HepG2 (cell line): Measurements from ENCODE around the gene RBM12. TPM values are rescaled to one million over a fixed set of nuclear protein-coding genes. Genes with fewer than 3 reads are reported as not detected.

Source experiments
- ARID3A ChIP-seq: IDR thresholded peaks from 2 replicates; pipeline ENCODE4 v1.6.1; 2012; ENCODE audit warnings: low read depth, low read length, improper control_type of control experiment
- ELF1 ChIP-seq: sonication (generic); formaldehyde crosslinking; IDR thresholded peaks from 2 replicates; pipeline ENCODE4 v1.4.0; 2020; ENCODE audit warnings: missing genetic modification reagents
- ELF4 ChIP-seq: sonication (generic); formaldehyde crosslinking; IDR thresholded peaks from 2 replicates; pipeline ENCODE4 v1.5.0; 2020; ENCODE audit warnings: missing genetic modification reagents, mild to moderate bottlenecking, moderate library complexity, borderline replicate concordance
- FOXA3 ChIP-seq: IDR thresholded peaks from 2 replicates; pipeline ENCODE4 v1.6.1; 2016; ENCODE audit warnings: missing genetic modification reagents, missing compliant biosample characterization
- IRF2 ChIP-seq: IDR thresholded peaks from 2 replicates; pipeline ENCODE4 v1.6.1; 2018; ENCODE audit warnings: missing genetic modification reagents, missing compliant biosample characterization
- MXI1 ChIP-seq: IDR thresholded peaks from 3 replicates; pipeline ENCODE4 v1.6.1; 2012; ENCODE audit warnings: low read depth, low read length, inconsistent platforms, borderline replicate concordance
- NAIF1 ChIP-seq: sonication (generic); formaldehyde crosslinking; IDR thresholded peaks from 2 replicates; pipeline ENCODE4 v1.5.0; 2020; ENCODE audit warnings: mild to moderate bottlenecking, missing genetic modification reagents, borderline replicate concordance
- SNRNP70 ChIP-seq: fragments of 200-400 bp; formaldehyde crosslinking; IDR thresholded peaks from 2 replicates; pipeline ENCODE4 v1.6.1; 2017; ENCODE audit warnings: mild to moderate bottlenecking, low read depth, low read length, moderate library complexity
- SRY ChIP-seq: sonication (generic); formaldehyde crosslinking; IDR thresholded peaks from 2 replicates; pipeline ENCODE4 v1.8.0; 2022; ENCODE audit warnings: mild to moderate bottlenecking, missing genetic modification reagents
- ZBTB34 ChIP-seq: sonication (generic); formaldehyde crosslinking; IDR thresholded peaks from 2 replicates; pipeline ENCODE4 v1.8.0; 2022; ENCODE audit warnings: mild to moderate bottlenecking, missing genetic modification reagents
- ZBTB37 ChIP-seq: sonication (generic); formaldehyde crosslinking; IDR thresholded peaks from 2 replicates; pipeline ENCODE4 v1.4.0; 2020; ENCODE audit warnings: mild to moderate bottlenecking, missing genetic modification reagents
- ZFYVE20 ChIP-seq: sonication (generic); formaldehyde crosslinking; IDR thresholded peaks from 2 replicates; pipeline ENCODE4 v1.8.0; 2023; ENCODE audit warnings: low read depth, mild to moderate bottlenecking, moderate library complexity, missing genetic modification reagents, borderline replicate concordance
- polyA plus RNA-seq, 8 experiments: library from polyadenylated mRNA; depleted of rRNA in 3 of 8; stranded (reverse) in 7 of 8; unstranded in 1 of 8; fragments of >200 nt; fragmentation: Illumina TruSeq in 4 of 8; extraction: Trizol in 4 of 8; gene quantifications; 2 replicates each; pipeline versions ENCODE4 v1.2.1 to v1.2.3, GENCODE V29; 2011 to 2016; ENCODE audit warnings: low read depth in 4 of 8, missing spikeins in 1 of 8, mixed read lengths in 1 of 8; ENCODE audit not compliant: insufficient read depth in 1 of 8
- total RNA-seq, 5 experiments: library from RNA; depleted of rRNA; stranded (reverse); fragments of >200 nt; fragmentation: Illumina TruSeq; extraction: Trizol; gene quantifications; 2 replicates each; pipeline ENCODE4 v1.2.3, GENCODE V29; 2016; ENCODE audit warnings: low read depth in 1 of 5
- TF ChIP-seq, protein P1 (sequence below): IDR thresholded peaks from 2 replicates; pipeline ENCODE4 v1.6.1; 2016; ENCODE audit warnings: missing compliant biosample characterization, missing genetic modification reagents, borderline replicate concordance
- TF ChIP-seq, protein P2 (sequence below): sonication (generic); formaldehyde crosslinking; IDR thresholded peaks from 2 replicates; pipeline ENCODE4 v1.5.1; 2020; ENCODE audit warnings: missing genetic modification reagents, mild to moderate bottlenecking, borderline replicate concordance
- TF ChIP-seq, protein P3 (sequence below): conservative IDR thresholded peaks from 2 replicates; pipeline ENCODE4 v1.6.1; 2018; ENCODE audit warnings: missing genetic modification reagents
- TF ChIP-seq, protein P4 (sequence below): sonication (generic); formaldehyde crosslinking; IDR thresholded peaks from 2 replicates; pipeline ENCODE4 v1.5.0; 2020; ENCODE audit warnings: mild to moderate bottlenecking, missing genetic modification reagents

The RBM12 gene
- total and polyA plus RNA-seq, 2 of the 13 experiments (the other 11 are each of a cell fraction or from before 2014, with no cell fraction given) = 97.9 to 104 TPM

DNA sequence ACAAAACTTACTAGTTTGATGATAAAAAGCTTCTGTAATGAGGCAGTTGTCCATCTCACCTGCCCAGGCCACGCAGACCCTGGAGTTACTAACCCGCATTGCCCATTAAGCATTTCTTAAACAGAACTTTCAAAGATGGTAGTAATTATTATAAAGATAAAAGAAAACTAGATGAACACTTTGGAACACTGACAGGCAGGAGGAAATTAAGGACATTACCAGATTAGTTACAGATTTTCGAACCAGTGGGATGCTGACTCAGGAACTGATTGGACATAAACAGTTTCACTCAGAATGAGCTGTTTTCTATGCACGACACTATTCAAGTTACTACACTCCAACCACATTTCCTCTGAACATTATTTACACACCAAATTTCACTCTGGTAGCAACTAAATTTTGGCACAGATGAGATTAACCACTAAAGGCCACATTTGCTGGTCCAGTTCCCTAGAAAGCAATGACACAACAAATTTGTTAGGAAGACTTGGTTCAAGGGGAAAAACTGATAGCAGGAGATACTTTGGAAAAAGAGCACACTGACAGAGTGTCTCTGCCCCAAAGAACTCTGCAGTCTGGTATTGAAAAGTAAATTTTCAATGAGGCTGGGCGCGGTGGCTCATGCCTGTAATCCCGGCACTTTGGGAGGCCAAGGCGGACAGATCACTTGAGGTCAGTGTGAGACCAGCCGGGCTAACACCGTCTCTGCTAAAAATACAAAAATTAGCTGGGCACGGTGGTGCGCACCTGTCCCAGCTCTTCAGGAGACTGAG is 37.5 kb upstream of the RBM12 start (continued):
- TF ChIP-seq ELF4 (no peak), ELF1 (CRISPR knock-in tag) (no peak), MXI1 (no peak), NAIF1 (CRISPR knock-in tag) (no peak), SNRNP70 (no peak), ZBTB34 (CRISPR knock-in tag) (0 out of 2 replicates have a peak, but pooled peaks have one; percentile 60), FOXA3 (no peak; the same call in 1 of the 2 replicates), SRY (no peak), ZBTB37 (CRISPR knock-in tag) (no peak), ZFYVE20 (CRISPR knock-in tag) (no peak), ARID3A (no peak), IRF2 (CRISPR knock-in tag) (no peak)
- TF ChIP-seq, protein P1, sequence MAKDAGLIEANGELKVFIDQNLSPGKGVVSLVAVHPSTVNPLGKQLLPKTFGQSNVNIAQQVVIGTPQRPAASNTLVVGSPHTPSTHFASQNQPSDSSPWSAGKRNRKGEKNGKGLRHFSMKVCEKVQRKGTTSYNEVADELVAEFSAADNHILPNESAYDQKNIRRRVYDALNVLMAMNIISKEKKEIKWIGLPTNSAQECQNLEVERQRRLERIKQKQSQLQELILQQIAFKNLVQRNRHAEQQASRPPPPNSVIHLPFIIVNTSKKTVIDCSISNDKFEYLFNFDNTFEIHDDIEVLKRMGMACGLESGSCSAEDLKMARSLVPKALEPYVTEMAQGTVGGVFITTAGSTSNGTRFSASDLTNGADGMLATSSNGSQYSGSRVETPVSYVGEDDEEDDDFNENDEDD (CRISPR knock-in tag) = no peak
- TF ChIP-seq, protein P2, sequence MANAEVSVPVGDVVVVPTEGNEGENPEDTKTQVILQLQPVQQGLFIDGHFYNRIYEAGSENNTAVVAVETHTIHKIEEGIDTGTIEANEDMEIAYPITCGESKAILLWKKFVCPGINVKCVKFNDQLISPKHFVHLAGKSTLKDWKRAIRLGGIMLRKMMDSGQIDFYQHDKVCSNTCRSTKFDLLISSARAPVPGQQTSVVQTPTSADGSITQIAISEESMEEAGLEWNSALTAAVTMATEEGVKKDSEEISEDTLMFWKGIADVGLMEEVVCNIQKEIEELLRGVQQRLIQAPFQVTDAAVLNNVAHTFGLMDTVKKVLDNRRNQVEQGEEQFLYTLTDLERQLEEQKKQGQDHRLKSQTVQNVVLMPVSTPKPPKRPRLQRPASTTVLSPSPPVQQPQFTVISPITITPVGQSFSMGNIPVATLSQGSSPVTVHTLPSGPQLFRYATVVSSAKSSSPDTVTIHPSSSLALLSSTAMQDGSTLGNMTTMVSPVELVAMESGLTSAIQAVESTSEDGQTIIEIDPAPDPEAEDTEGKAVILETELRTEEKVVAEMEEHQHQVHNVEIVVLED = no peak
- TF ChIP-seq, protein P3, sequence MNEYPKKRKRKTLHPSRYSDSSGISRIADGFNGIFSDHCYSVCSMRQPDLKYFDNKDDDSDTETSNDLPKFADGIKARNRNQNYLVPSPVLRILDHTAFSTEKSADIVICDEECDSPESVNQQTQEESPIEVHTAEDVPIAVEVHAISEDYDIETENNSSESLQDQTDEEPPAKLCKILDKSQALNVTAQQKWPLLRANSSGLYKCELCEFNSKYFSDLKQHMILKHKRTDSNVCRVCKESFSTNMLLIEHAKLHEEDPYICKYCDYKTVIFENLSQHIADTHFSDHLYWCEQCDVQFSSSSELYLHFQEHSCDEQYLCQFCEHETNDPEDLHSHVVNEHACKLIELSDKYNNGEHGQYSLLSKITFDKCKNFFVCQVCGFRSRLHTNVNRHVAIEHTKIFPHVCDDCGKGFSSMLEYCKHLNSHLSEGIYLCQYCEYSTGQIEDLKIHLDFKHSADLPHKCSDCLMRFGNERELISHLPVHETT (CRISPR knock-in tag) = no peak
- TF ChIP-seq, protein P4, sequence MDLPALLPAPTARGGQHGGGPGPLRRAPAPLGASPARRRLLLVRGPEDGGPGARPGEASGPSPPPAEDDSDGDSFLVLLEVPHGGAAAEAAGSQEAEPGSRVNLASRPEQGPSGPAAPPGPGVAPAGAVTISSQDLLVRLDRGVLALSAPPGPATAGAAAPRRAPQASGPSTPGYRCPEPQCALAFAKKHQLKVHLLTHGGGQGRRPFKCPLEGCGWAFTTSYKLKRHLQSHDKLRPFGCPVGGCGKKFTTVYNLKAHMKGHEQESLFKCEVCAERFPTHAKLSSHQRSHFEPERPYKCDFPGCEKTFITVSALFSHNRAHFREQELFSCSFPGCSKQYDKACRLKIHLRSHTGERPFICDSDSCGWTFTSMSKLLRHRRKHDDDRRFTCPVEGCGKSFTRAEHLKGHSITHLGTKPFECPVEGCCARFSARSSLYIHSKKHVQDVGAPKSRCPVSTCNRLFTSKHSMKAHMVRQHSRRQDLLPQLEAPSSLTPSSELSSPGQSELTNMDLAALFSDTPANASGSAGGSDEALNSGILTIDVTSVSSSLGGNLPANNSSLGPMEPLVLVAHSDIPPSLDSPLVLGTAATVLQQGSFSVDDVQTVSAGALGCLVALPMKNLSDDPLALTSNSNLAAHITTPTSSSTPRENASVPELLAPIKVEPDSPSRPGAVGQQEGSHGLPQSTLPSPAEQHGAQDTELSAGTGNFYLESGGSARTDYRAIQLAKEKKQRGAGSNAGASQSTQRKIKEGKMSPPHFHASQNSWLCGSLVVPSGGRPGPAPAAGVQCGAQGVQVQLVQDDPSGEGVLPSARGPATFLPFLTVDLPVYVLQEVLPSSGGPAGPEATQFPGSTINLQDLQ (CRISPR knock-in tag) = no peak
